ENCODE results near the gene ATG9A. TPM values are rescaled to one million over a fixed set of nuclear protein-coding genes. Genes with fewer than 3 reads are reported as not detected.
A peak's percentile ranks its signal among the peaks of the same experiment; 100 is the strongest.

ATG9A gene
- total RNA-seq, 4 donors from 2014 or later, result 21.5 to 53.5 (median 45.9) TPM

GRCh38 chr2:219254590-219255201 is 25.3 kb upstream of the ATG9A start:
- H3K4me3 ChIP-seq, result peak overlapping the region; percentile 55 to 56
- H3K36me3 ChIP-seq, result no peaks in the 10 kb centered on the region
- H3K4me1 ChIP-seq, result no peaks in the 10 kb centered on the region
- TF ChIP-seq CTCF (IDR thresholded peaks at IDR 0.05), result no peak
- no peak for TF ChIP-seq POLR2A (IDR thresholded peaks at IDR 0.05)
- H3K27me3 ChIP-seq, result peaks cover 0 to 17% of the 10 kb centered on the region in 2 donors
- no peak for DNase-seq
- intact Hi-C loops (cut with DNase I; ENCODE audit: low total_unique reads), result no loop called here
- no peaks in the 10 kb centered on the region for H3K9me3 ChIP-seq
- peak overlapping the region in 1 of 2 donors; percentile 67 for H3K27ac ChIP-seq

- intact Hi-C loops (cut with DNase I; ENCODE audit: low total_unique reads), result no loop called here
- H3K4me1 ChIP-seq, result peaks cover 0 to 7% of the 10 kb centered on the region in 2 donors
Observed at GRCh38 chr2:219253753-219254589, 24.5 kb upstream of the ATG9A start, which contains the start of gene TUBA4A. Gene TUBA4A, minus strand, starts transcription at chr2:219253918. Its CDS starts 60 bp downstream, at chr2:219253858.

GRCh38 chr2:219252900-219253752 is 23.7 kb upstream of the ATG9A start, which contains the start of gene TUBA4B:
Gene TUBA4B, plus strand, starts transcription at chr2:219253243. Its CDS starts 165 bp downstream, at chr2:219253408.
- H3K9me3 ChIP-seq, result no peaks in the 10 kb centered on the region
- DNase-seq, result peak in 1 of 2 donors; percentile 33
- H3K27ac ChIP-seq, result peak within 1 kb of the TSS; percentile 15 to 67
- TF ChIP-seq POLR2A (IDR thresholded peaks at IDR 0.05) (no peak), CTCF (IDR thresholded peaks at IDR 0.05) (no peak)
- H3K36me3 ChIP-seq, result no peaks in the 10 kb centered on the region
- H3K4me1 ChIP-seq, result peaks cover 0 to 8% of the 10 kb centered on the region in 2 donors
- intact Hi-C loops (cut with DNase I; ENCODE audit: low total_unique reads), result no loop called here
- peaks cover 0 to 17% of the 10 kb centered on the region in 2 donors for H3K27me3 ChIP-seq
- peak within 1 kb of the TSS; percentile 55 to 56 for H3K4me3 ChIP-seq

More at GRCh38 chr2:219253753-219254589, 24.5 kb upstream of the ATG9A start, which contains the start of gene TUBA4A:
- TF ChIP-seq POLR2A (IDR thresholded peaks at IDR 0.05) (peak; percentile 88 to 97), CTCF (IDR thresholded peaks at IDR 0.05) (peak in 3 of 4 experiments; percentile 27 to 35 (median 28))
- Histone ChIP-seq H3K4me3 (peak within 1 kb of the TSS; percentile 55 to 56), H3K27me3 (peaks cover 0 to 17% of the 10 kb centered on the region in 2 donors), H3K36me3 (no peaks in the 10 kb centered on the region), H3K9me3 (no peaks in the 10 kb centered on the region), H3K27ac (peak within 1 kb of the TSS; percentile 15 to 67)
- peak; percentile 72 to 73 for DNase-seq

DNA sequence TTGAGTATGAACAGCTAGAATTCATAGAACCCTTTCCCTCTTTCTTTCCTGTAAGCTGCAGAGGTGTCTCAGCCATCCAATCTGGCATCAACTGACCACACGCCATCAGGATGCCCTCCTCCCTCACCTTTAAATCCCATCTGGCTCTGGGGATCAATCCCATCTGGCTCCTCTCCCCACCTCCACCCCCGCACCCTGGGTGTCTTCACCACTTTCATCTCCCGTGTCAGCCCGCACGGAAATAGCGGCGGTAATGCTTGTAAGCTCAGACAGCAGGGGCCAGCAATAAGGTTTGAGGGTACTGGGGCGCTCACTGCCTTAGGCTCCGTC is 23.1 kb upstream of the ATG9A start:
- peak overlapping the region; percentile 55 to 56 for H3K4me3 ChIP-seq
- peaks cover 0 to 17% of the 10 kb centered on the region in 2 donors for H3K27me3 ChIP-seq
- H3K9me3 ChIP-seq, result no peaks in the 10 kb centered on the region
- DNase-seq, result no peak
- H3K4me1 ChIP-seq, result peaks cover 0 to 8% of the 10 kb centered on the region in 2 donors
- intact Hi-C loops (cut with DNase I; ENCODE audit: low total_unique reads), result no loop called here
- no peaks in the 10 kb centered on the region for H3K36me3 ChIP-seq
- no peak for TF ChIP-seq CTCF (IDR thresholded peaks at IDR 0.05)
- no peak for TF ChIP-seq POLR2A (IDR thresholded peaks at IDR 0.05)
- H3K27ac ChIP-seq, result peak overlapping the region; percentile 15 to 67

Data from uterus (tissue), 4 donors.